ENCODE measurements around the gene ISYNA1.

ISYNA1 gene

GRCh38 chr19:18457483-18458331 is 19.8 kb upstream of the ISYNA1 start:
- no peak for TF ChIP-seq CTCF (IDR thresholded peaks at IDR 0.05; ENCODE audit: insufficient read depth, missing control alignments)
- FAIRE-seq (no peak), DNase-seq (ENCODE audit: insufficient read length, low spot score) (no peak)

DNA sequence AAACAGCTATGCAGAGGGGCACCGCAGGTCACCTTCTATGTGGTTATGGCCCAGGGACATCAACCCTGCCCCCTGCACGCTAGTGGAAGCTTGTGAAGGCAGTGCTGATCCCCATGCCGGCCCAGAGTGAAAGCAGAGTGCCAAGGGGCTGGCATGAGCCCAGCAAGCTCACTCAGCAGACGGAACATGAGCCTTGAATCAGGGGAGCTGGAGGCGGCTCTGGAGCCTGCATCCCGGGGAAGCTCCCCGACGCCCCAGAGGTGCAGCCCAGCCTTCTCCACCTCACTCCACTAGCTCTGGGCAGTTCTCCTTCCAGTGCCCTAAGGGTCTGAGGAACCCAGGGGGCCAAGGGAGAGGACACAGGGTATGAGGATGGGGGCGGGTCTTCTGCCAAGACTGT is 19.0 kb upstream of the ISYNA1 start:
- DNase-seq (ENCODE audit: insufficient read length, low spot score) (no peak), FAIRE-seq (no peak)
- TF ChIP-seq CTCF (IDR thresholded peaks at IDR 0.05; ENCODE audit: insufficient read depth, missing control alignments), result no peak

DNA sequence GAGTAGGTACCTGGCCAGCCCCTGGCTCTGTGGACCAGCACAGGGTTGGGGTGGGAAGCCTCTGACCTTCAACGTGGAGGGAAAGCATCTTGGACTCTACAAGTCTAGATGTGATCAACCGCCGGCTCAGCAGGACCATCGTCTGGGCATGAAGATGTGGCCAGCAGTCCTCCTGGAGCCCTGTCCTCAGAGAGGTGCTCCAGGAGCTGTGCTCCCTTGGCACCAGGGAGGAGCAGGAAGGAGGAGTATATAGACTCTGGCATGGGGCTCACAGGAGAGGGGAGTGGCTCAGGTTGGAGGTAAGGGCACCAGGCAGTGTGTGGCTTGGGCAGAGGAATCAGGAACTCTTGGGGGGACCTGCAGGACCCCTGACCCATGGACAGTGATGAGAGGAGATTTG is 18.3 kb upstream of the ISYNA1 start:
- DNase-seq (ENCODE audit: insufficient read length, low spot score) (no peak), FAIRE-seq (no peak)
- TF ChIP-seq CTCF (IDR thresholded peaks at IDR 0.05; ENCODE audit: insufficient read depth, missing control alignments), result no peak

GRCh38 chr19:18453269-18454024 is 15.5 kb upstream of the ISYNA1 start:
- FAIRE-seq, result no peak
- DNase-seq (ENCODE audit: insufficient read length, low spot score), result no peak
- TF ChIP-seq CTCF (IDR thresholded peaks at IDR 0.05; ENCODE audit: insufficient read depth, missing control alignments), result no peak

GRCh38 chr19:18452386-18452785 is 14.5 kb upstream of the ISYNA1 start:
- no peak for DNase-seq (ENCODE audit: insufficient read length, low spot score)
- no peak for TF ChIP-seq CTCF (IDR thresholded peaks at IDR 0.05; ENCODE audit: insufficient read depth, missing control alignments)
- no peak for FAIRE-seq

GRCh38 chr19:18450931-18451836 is 13.3 kb upstream of the ISYNA1 start:
- DNase-seq (ENCODE audit: insufficient read length, low spot score) (peak; percentile 80), FAIRE-seq (no peak)
- peak; percentile 91 for TF ChIP-seq CTCF (IDR thresholded peaks at IDR 0.05; ENCODE audit: insufficient read depth, missing control alignments)
